Measurements from ENCODE around the gene NHS. TPM values are rescaled to one million over a fixed set of nuclear protein-coding genes. Genes with fewer than 3 reads are reported as not detected.

The NHS gene
- total and polyA plus RNA-seq, 7 donors, result 0.04 to 1.3 (median 0.22) TPM

DNA sequence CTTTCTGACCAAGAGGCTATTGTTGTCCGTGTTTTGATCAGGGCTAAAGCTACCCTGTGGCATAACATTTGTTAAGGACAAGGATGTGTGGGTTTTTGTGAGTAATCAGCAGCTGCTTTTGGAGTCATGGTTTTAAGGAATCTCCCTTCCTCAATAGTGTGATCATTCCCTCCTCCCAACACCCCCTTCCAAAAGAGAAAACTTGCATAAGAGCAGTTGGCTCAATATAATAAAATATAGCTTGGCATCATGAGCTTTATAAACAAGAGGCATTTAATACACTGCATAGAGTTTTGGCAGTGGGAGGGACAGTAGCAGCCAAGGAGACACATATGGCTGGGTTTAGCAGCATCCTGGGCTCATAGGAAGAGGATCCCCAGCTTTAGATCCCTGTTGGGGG is 84.7 kb downstream of the NHS start:
- no peak for ATAC-seq
- no peaks in the 10 kb centered on the region for H3K9me3 ChIP-seq
- H3K27ac ChIP-seq, result no peak overlapping the region
- H3K36me3 ChIP-seq (ENCODE audit: insufficient read depth in 1 of 2, low read depth in 1 of 2), result no peaks in the 10 kb centered on the region
- H3K4me3 ChIP-seq, result no peak overlapping the region
- 20 to 73% (median 46%) methylated on average over 1 of the region's 1 CpG for WGBS, 3 donors
- no peaks in the 10 kb centered on the region for H3K4me1 ChIP-seq
- TF ChIP-seq, protein P1, sequence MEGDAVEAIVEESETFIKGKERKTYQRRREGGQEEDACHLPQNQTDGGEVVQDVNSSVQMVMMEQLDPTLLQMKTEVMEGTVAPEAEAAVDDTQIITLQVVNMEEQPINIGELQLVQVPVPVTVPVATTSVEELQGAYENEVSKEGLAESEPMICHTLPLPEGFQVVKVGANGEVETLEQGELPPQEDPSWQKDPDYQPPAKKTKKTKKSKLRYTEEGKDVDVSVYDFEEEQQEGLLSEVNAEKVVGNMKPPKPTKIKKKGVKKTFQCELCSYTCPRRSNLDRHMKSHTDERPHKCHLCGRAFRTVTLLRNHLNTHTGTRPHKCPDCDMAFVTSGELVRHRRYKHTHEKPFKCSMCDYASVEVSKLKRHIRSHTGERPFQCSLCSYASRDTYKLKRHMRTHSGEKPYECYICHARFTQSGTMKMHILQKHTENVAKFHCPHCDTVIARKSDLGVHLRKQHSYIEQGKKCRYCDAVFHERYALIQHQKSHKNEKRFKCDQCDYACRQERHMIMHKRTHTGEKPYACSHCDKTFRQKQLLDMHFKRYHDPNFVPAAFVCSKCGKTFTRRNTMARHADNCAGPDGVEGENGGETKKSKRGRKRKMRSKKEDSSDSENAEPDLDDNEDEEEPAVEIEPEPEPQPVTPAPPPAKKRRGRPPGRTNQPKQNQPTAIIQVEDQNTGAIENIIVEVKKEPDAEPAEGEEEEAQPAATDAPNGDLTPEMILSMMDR (IDR thresholded peaks at IDR 0.05), result no peak
- DNase-seq, result no peak
- H3K27me3 ChIP-seq (ENCODE audit: insufficient read depth in 3 of 3, low read length in 2 of 3), result peaks cover 0 to 6% (median 0%) of the 10 kb centered on the region in 3 donors
- intact Hi-C loops (cut with DNase I), result no loop called here

DNA sequence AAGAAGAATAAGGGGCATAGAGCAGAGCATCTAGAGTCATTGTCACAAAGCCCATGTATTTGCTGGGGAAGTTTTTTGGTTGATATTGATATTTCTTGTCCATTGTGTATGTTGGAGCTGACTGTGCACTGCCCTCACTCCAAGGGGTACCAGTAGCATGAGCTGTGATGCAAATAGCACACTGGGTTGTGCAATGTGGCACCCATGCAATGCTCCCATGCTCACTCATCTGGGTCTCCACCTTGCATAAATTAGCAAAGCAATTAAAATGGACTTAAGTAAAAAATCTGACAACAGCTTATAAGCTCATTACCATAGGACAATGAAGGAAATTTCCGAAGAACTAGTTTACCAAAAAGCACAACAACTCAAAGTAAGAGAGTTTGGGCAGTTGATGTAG is 87.9 kb downstream of the NHS start:
- intact Hi-C loops (cut with DNase I), result no loop called here
- no peak for ATAC-seq

DNA sequence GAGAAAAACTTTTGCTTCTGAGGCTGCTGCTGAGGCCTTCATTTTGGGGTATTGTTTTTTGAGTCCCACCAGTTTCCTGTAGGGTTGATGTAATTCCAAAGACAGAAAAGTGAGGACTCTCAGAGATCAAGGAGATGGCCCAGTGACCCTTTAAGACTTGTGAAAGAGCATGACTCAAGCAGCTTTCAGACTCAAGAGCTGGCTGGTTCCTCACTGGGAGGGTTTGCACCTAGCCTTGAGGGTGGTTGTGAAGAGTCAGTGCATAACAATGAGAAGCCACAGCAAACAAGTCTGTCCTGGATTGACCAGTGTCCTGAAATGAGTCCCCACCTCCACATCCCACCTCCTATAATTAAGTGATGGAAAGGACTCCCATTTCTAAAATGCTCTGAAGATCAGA is 89.2 kb downstream of the NHS start:
- ATAC-seq (no peak), DNase-seq (no peak)
- no peaks in the 10 kb centered on the region for H3K4me1 ChIP-seq
- intact Hi-C loops (cut with DNase I), result no loop called here
- no peak overlapping the region for H3K4me3 ChIP-seq
- H3K36me3 ChIP-seq (ENCODE audit: insufficient read depth in 1 of 2, low read depth in 1 of 2), result no peaks in the 10 kb centered on the region
- no peaks in the 10 kb centered on the region for H3K27me3 ChIP-seq (ENCODE audit: insufficient read depth in 3 of 3, low read length in 2 of 3)
- H3K27ac ChIP-seq, result no peak overlapping the region
- TF ChIP-seq, protein P1 (IDR thresholded peaks at IDR 0.05), result no peak
- no peaks in the 10 kb centered on the region for H3K9me3 ChIP-seq

More for the DNA sequence above, 87.9 kb downstream of the NHS start:
- peaks cover 0 to 5% (median 0%) of the 10 kb centered on the region in 3 donors for H3K27me3 ChIP-seq (ENCODE audit: insufficient read depth in 3 of 3, low read length in 2 of 3)
- no peaks in the 10 kb centered on the region for H3K36me3 ChIP-seq (ENCODE audit: insufficient read depth in 1 of 2, low read depth in 1 of 2)
- 95 to 100% (median 98%) methylated on average over 1 of the region's 1 CpG for WGBS, 3 donors
- H3K27ac ChIP-seq, result no peak overlapping the region
- H3K4me1 ChIP-seq, result no peaks in the 10 kb centered on the region
- no peak overlapping the region for H3K4me3 ChIP-seq
- no peak for DNase-seq
- no peaks in the 10 kb centered on the region for H3K9me3 ChIP-seq
- TF ChIP-seq, protein P1 (IDR thresholded peaks at IDR 0.05), result no peak

DNA sequence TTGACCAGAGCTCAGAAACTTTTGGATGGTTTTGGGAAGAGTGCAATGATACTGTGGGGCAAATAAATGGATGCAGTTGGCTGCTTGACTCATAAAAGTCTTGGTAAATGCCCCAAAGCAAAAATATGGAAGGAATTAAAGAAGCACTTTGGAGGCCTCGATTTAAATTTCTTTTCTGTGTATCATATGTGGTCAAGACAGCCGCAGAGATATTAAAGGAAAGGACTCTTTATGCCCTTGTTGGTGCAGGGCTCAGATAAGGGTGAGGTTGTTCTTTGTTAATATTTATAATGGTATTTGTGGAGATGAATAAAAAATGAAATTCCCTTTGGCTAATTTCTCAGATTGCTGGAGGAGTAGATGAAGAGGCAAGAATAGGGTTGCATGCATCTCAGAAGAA is 90.2 kb downstream of the NHS start:
- Histone ChIP-seq H3K9me3 (no peaks in the 10 kb centered on the region), H3K36me3 (ENCODE audit: insufficient read depth in 1 of 2, low read depth in 1 of 2) (no peaks in the 10 kb centered on the region), H3K4me1 (no peaks in the 10 kb centered on the region), H3K27ac (no peak overlapping the region), H3K27me3 (ENCODE audit: insufficient read depth in 3 of 3, low read length in 2 of 3) (no peaks in the 10 kb centered on the region), H3K4me3 (no peak overlapping the region)
- no peak for DNase-seq
- no peak for ATAC-seq
- TF ChIP-seq, protein P1 (IDR thresholded peaks at IDR 0.05), result no peak
- 80 to 92% (median 89%) methylated on average over 2 of the region's 2 CpGs for WGBS, 3 donors
- intact Hi-C loops (cut with DNase I), result loop anchor here in 1 of 2 donors (1.0 kb wide), 1 partner anchor 12 kb away; no protein-coding TSS in a partner anchor

DNA sequence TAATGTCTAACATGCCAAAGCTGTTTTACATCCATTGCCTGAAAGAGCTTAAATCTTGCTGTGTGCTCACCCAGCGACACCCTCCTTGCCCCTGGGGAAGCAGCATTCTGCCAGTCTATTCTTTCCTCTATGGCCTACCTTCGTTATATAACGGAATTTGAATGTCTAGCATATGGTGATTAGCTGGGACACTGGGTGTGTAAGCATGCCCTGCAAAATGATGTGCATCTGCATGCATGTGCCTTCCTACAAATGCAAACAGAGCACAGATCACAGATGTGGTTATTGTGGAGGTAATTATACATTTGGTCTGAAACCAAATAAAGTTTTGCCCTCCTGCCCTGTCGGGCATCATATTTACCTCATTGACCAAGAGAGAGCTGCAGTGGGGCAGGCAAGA is 90.8 kb downstream of the NHS start:
- DNase-seq (no peak), ATAC-seq (no peak)
- no peak overlapping the region for H3K4me3 ChIP-seq
- no peaks in the 10 kb centered on the region for H3K4me1 ChIP-seq
- 73 to 93% (median 89%) methylated on average over 4 of the region's 4 CpGs for WGBS, 3 donors
- H3K36me3 ChIP-seq (ENCODE audit: insufficient read depth in 1 of 2, low read depth in 1 of 2), result no peaks in the 10 kb centered on the region
- TF ChIP-seq, protein P1 (IDR thresholded peaks at IDR 0.05), result no peak
- no peaks in the 10 kb centered on the region for H3K27me3 ChIP-seq (ENCODE audit: insufficient read depth in 3 of 3, low read length in 2 of 3)
- no peaks in the 10 kb centered on the region for H3K9me3 ChIP-seq
- intact Hi-C loops (cut with DNase I), result loop anchor here in 1 of 2 donors (1.0 kb wide), 1 partner anchor 11 kb away; no protein-coding TSS in a partner anchor
- no peak overlapping the region for H3K27ac ChIP-seq

Data from psoas muscle (tissue), 8 donors.